MM.1S (cell line): ENCODE measurements around the gene CYP8B1.
A peak's percentile ranks its signal among the peaks of the same experiment; 100 is the strongest.

Experiments used
- DNase-seq: peaks from one replicate; pipeline ENCODE4 v3.0.0-alpha.2; 2015
- H2AFZ ChIP-seq: fragments of 300-600 bp; sonication (generic); 2 replicates; pipeline ENCODE4 v1.6.0; 2016; ENCODE audit warnings: antibody characterized with exemption, low read length
- H3F3A ChIP-seq: fragments of 300-600 bp; sonication (generic); 2 replicates; pipeline ENCODE4 v1.6.1; 2016; ENCODE audit warnings: mild to moderate bottlenecking, antibody characterized with exemption, low read length, moderate library complexity, mixed read lengths; ENCODE audit not compliant: insufficient read depth
- H3K27ac ChIP-seq: fragments of 300-600 bp; sonication (generic); 2 replicates; pipeline ENCODE4 v1.5.1; 2016; ENCODE audit warnings: mild to moderate bottlenecking, low read length
- H3K27me3 ChIP-seq: fragments of 300-600 bp; sonication (generic); replicated peaks from 2 replicates; pipeline ENCODE4 v1.6.0; 2016; ENCODE audit warnings: low read length; ENCODE audit not compliant: insufficient read depth
- H3K36me3 ChIP-seq: fragments of 300-600 bp; sonication (generic); replicated peaks from 2 replicates; pipeline ENCODE4 v1.6.1; 2016; ENCODE audit warnings: mild to moderate bottlenecking, low read length, mixed read lengths; ENCODE audit not compliant: insufficient read depth
- H3K4me1 ChIP-seq: fragments of 300-600 bp; sonication (generic); 2 replicates; pipeline ENCODE4 v1.6.1; 2016; ENCODE audit warnings: low read length, mixed read lengths
- H3K4me2 ChIP-seq: fragments of 300-600 bp; sonication (generic); 2 replicates; pipeline ENCODE4 v1.6.0; 2016; ENCODE audit warnings: low read depth, low read length
- H3K4me3 ChIP-seq: fragments of 300-600 bp; sonication (generic); 2 replicates; pipeline ENCODE4 v1.5.1; 2016; ENCODE audit warnings: low read length, mixed read lengths
- H3K79me2 ChIP-seq: fragments of 300-600 bp; sonication (generic); 2 replicates; pipeline ENCODE4 v1.6.1; 2016; ENCODE audit warnings: mixed run types, low read length, mixed read lengths
- H3K9ac ChIP-seq: fragments of 300-600 bp; sonication (generic); 2 replicates; pipeline ENCODE4 v1.6.1; 2016; ENCODE audit warnings: low read length, mixed read lengths
- H3K9me2 ChIP-seq: fragments of 300-600 bp; sonication (generic); replicated peaks from 2 replicates; pipeline ENCODE4 v1.6.1; 2016; ENCODE audit warnings: mild to moderate bottlenecking, low read length, mixed read lengths; ENCODE audit not compliant: insufficient read depth
- H3K9me3 ChIP-seq: fragments of 300-600 bp; sonication (generic); replicated peaks from 2 replicates; pipeline ENCODE4 v1.6.1; 2016; ENCODE audit warnings: mild to moderate bottlenecking, low read length, mixed read lengths; ENCODE audit not compliant: insufficient read depth
- H4K20me1 ChIP-seq: fragments of 300-600 bp; sonication (generic); 2 replicates; pipeline ENCODE4 v1.6.1; 2016; ENCODE audit warnings: mild to moderate bottlenecking, low read length, moderate library complexity, mixed read lengths; ENCODE audit not compliant: insufficient read depth
- EZH2 ChIP-seq: fragments of 300-600 bp; sonication (generic); optimal IDR thresholded peaks from 2 replicates; pipeline ENCODE3; 2017; ENCODE audit warnings: low read depth, mild to moderate bottlenecking, antibody characterized with exemption, low read length, mixed read lengths
- EZH2phosphoT487 ChIP-seq: fragments of 300-600 bp; sonication (generic); IDR thresholded peaks from 2 replicates; pipeline ENCODE4 v1.6.1; 2018; ENCODE audit warnings: antibody characterized with exemption, low read length
- TF ChIP-seq, protein P1 (sequence below): fragments of 300-600 bp; sonication (generic); IDR thresholded peaks from 2 replicates; pipeline ENCODE4 v1.5.1; 2016; ENCODE audit warnings: antibody characterized with exemption, low read length, mixed read lengths

Gene CYP8B1

GRCh38 chr3:42880601-42881451, 5.1 kb upstream of the CYP8B1 start:
- no peaks in the 10 kb centered on the region for H3K36me3 ChIP-seq
- no peaks in the 10 kb centered on the region for H4K20me1 ChIP-seq
- peak overlapping the region; percentile 85 for H3K4me2 ChIP-seq
- peak overlapping the region; percentile 99 for H2AFZ ChIP-seq
- H3K9me3 ChIP-seq = no peaks in the 10 kb centered on the region
- peak overlapping the region; percentile 60; the same call in 1 of the 2 replicates for H3K9ac ChIP-seq
- H3K79me2 ChIP-seq = no peaks in the 10 kb centered on the region
- no peaks in the 10 kb centered on the region for H3K4me1 ChIP-seq
- no peaks in the 10 kb centered on the region for H3K9me2 ChIP-seq
- H3K27ac ChIP-seq = no peak overlapping the region
- peak overlapping the region; percentile 79 for H3K4me3 ChIP-seq
- H3F3A ChIP-seq = no peaks in the 10 kb centered on the region
- DNase-seq = peak; percentile 87
- no peaks in the 10 kb centered on the region for H3K27me3 ChIP-seq
- TF ChIP-seq, protein P1, sequence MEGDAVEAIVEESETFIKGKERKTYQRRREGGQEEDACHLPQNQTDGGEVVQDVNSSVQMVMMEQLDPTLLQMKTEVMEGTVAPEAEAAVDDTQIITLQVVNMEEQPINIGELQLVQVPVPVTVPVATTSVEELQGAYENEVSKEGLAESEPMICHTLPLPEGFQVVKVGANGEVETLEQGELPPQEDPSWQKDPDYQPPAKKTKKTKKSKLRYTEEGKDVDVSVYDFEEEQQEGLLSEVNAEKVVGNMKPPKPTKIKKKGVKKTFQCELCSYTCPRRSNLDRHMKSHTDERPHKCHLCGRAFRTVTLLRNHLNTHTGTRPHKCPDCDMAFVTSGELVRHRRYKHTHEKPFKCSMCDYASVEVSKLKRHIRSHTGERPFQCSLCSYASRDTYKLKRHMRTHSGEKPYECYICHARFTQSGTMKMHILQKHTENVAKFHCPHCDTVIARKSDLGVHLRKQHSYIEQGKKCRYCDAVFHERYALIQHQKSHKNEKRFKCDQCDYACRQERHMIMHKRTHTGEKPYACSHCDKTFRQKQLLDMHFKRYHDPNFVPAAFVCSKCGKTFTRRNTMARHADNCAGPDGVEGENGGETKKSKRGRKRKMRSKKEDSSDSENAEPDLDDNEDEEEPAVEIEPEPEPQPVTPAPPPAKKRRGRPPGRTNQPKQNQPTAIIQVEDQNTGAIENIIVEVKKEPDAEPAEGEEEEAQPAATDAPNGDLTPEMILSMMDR = peak; percentile 75
- TF ChIP-seq EZH2phosphoT487 = no peak
- TF ChIP-seq EZH2 = no peak

- H3K36me3 ChIP-seq = no peaks in the 10 kb centered on the region
- H2AFZ ChIP-seq = peak overlapping the region; percentile 99
- H3K4me3 ChIP-seq = peak overlapping the region; percentile 79; the same call in 1 of the 2 replicates
- H3K9ac ChIP-seq = no peak overlapping the region; the same call in 1 of the 2 replicates
- H3K9me2 ChIP-seq = no peaks in the 10 kb centered on the region
- no peaks in the 10 kb centered on the region for H3K79me2 ChIP-seq
- TF ChIP-seq EZH2phosphoT487 (no peak), EZH2 (no peak)
- TF ChIP-seq, protein P1 = no peak
- H3K27me3 ChIP-seq = no peaks in the 10 kb centered on the region
- DNase-seq = no peak
- H3K4me2 ChIP-seq = peak overlapping the region; percentile 85; the same call in 1 of the 2 replicates
- H3K4me1 ChIP-seq = no peaks in the 10 kb centered on the region
- H3K9me3 ChIP-seq = no peaks in the 10 kb centered on the region
- H3F3A ChIP-seq = no peaks in the 10 kb centered on the region
- H4K20me1 ChIP-seq = no peaks in the 10 kb centered on the region
- H3K27ac ChIP-seq = no peak overlapping the region
Measured at GRCh38 chr3:42880183-42880582, 4.5 kb upstream of the CYP8B1 start.

- Histone ChIP-seq H3K9me3 (no peaks in the 10 kb centered on the region), H3K36me3 (no peaks in the 10 kb centered on the region), H3K4me1 (no peaks in the 10 kb centered on the region), H3K4me3 (no peak overlapping the region), H3K27me3 (no peaks in the 10 kb centered on the region), H3K27ac (no peak overlapping the region), H3F3A (no peaks in the 10 kb centered on the region), H4K20me1 (no peaks in the 10 kb centered on the region), H3K79me2 (no peaks in the 10 kb centered on the region), H3K9me2 (no peaks in the 10 kb centered on the region), H3K4me2 (no peak overlapping the region), H2AFZ (no peak overlapping the region), H3K9ac (no peak overlapping the region)
- DNase-seq = no peak
- TF ChIP-seq, protein P1 = no peak
- TF ChIP-seq EZH2phosphoT487 (no peak), EZH2 (no peak)
Measured at GRCh38 chr3:42877881-42878280, 2.2 kb upstream of the CYP8B1 start.
